PC-3 (cell line): ENCODE data around the gene COP1.

Source experiments
- EZH2phosphoT487 ChIP-seq: fragments of 300-600 bp; sonication (generic); IDR thresholded peaks from 2 replicates; pipeline ENCODE4 v1.6.1; 2018; ENCODE audit warnings: mild to moderate bottlenecking, antibody characterized with exemption, low read length, borderline replicate concordance
- TF ChIP-seq, protein P1 (sequence below): fragments of 300-600 bp; sonication (generic); conservative IDR thresholded peaks from 2 replicates; pipeline ENCODE4 v1.5.1; 2017; ENCODE audit warnings: antibody characterized with exemption, low read depth, mild to moderate bottlenecking, low read length

DNA sequence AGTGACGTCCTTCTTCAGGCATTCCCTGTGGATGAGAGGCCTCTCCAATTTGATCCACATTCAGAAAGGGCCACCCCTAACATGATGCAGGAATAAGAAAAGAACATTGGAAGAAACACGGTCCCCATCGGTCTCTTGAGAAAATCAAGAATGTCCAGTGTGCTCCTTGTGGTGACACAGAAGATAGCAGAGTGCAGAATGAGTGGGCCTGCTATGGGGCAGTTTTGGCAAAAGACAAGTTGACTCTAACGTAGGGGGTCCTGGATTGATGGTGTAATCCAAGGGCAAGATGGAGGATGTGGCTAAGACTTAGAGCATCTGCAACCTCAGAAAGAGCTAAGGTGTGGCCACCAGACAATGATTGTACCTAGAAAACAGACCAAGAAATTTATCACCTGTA is 45.1 kb upstream of the COP1 start:
- TF ChIP-seq, protein P1, sequence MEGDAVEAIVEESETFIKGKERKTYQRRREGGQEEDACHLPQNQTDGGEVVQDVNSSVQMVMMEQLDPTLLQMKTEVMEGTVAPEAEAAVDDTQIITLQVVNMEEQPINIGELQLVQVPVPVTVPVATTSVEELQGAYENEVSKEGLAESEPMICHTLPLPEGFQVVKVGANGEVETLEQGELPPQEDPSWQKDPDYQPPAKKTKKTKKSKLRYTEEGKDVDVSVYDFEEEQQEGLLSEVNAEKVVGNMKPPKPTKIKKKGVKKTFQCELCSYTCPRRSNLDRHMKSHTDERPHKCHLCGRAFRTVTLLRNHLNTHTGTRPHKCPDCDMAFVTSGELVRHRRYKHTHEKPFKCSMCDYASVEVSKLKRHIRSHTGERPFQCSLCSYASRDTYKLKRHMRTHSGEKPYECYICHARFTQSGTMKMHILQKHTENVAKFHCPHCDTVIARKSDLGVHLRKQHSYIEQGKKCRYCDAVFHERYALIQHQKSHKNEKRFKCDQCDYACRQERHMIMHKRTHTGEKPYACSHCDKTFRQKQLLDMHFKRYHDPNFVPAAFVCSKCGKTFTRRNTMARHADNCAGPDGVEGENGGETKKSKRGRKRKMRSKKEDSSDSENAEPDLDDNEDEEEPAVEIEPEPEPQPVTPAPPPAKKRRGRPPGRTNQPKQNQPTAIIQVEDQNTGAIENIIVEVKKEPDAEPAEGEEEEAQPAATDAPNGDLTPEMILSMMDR = no peak
- TF ChIP-seq EZH2phosphoT487 = no peak
